ENCODE measurements around the gene GJB2.
A peak's percentile ranks its signal among the peaks of the same experiment; 100 is the strongest.
"Not testable (repeated sequence)": the region's sequence is repeated elsewhere in the genome, so short reads cannot be mapped to it uniquely, and the experiment has no call there.

Gene GJB2

GRCh38 chr13:20165417-20166257 is 27.1 kb downstream of the GJB2 start:
- no peak for DNase-seq

GRCh38 chr13:20161951-20162300 is 30.8 kb downstream of the GJB2 start:
- no peak for DNase-seq

GRCh38 chr13:20161275-20161950 is 31.3 kb downstream of the GJB2 start:
- DNase-seq, result peak; percentile 26 to 39

DNA sequence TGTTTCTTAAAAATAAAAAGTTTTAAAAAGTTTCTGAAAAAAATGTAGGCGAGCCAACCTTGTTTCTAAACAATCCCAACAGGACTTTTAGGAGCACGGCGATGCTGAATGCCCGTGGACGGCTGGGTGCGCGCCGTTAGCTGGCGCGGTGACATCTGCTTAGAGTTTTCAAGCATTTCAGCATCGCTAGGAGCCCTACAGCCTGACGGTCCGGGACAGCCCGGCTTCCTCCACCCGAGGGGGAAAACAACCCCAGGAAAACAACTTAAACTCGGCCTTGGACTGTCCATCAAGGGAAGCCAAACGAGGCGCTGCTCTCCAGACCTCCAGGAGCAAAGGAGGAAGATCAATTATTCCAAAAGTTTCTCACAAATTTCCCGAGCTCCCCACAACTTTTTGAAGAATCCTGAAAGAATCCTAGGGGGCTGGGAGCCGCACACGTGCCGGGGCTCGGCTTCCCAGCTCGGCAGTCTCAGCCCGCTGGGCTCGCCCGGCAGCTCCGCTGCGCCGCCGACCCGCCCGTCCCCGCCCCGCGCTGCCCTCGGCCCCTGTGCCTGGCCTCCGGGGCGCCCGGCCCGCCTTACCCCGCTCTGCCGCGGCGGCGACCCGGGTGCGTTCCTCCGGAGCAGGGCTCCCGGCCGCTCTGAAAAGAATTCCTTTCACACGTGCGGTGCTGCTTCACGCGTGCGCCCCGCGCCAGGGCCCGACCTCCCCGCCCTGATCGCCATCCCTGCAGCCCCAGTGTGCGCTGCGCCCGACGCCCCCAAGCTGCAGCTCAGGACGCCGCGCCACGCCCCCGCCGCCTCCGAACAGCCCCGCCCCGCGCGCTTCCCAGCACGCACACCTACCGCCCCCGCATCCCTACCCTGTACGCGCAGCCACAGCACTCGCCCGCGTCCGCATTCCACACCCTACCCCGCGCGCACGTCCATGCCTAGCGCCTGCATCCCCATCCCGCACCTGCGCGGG is 32.1 kb downstream of the GJB2 start, which contains the start of gene GJA3:
TSS of gene GJA3 (minus strand) at position 747 of the 969 bp plus-strand sequence. CDS start 17,764 bp downstream, outside the sequence.
- peak; percentile 60 to 71 for DNase-seq

DNA sequence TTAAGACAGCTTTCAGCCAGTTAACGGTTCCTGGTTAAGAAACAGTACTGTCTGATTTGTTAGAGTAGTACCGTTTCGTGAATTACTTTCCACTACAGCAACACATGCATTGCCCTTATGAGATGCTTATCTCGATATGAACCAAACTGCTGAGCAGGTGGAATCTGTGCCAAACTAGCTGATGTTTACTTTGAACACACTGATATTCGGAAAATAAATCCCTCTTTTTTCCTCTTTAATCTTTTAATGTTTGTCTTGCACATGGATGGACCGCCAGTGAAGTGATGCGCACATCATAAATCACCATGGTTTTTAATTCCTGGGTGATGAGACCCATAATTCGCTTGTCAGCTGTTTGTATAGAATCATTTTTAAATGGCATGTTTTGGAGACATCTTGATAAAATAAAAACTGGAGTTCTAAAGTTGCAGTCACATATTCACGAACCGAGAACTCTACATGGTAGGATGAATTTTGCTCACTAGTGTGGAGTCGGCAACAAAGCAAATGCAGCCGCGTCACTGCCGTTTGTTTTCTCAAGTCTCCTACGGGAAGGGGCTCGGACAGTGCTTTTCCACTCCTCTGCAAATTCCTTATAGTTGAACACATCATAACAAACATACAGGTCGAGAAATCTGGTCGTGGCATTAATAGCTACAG is 33.0 kb downstream of the GJB2 start:
- DNase-seq, result no peak

- DNase-seq, result no peak
Observed at GRCh38 chr13:20157151-20157796, 35.5 kb downstream of the GJB2 start.

DNA sequence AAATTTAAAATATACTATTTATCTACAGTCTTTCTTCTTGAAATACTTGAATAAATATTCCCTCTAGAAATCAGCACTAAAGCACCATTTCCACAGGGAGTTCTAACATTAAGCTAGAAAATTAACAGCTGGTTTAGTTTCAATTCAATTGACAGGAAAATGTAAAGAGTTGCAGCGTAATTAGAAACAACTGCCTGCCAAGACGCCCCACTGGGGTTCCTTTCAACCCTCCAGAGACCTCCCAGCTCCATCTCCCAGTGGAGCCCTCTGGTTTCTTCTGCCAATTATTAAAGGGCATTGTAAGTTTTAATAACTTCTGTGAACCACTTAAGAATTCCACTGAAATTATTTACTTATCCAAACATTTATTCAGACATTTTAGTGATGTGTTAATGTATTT is 36.0 kb downstream of the GJB2 start:
- DNase-seq, result no peak

GRCh38 chr13:20153290-20153689 is 39.4 kb downstream of the GJB2 start:
- DNase-seq, result not testable (repeated sequence)

GRCh38 chr13:20151612-20152011 is 41.1 kb downstream of the GJB2 start:
- DNase-seq, result no peak

DNA sequence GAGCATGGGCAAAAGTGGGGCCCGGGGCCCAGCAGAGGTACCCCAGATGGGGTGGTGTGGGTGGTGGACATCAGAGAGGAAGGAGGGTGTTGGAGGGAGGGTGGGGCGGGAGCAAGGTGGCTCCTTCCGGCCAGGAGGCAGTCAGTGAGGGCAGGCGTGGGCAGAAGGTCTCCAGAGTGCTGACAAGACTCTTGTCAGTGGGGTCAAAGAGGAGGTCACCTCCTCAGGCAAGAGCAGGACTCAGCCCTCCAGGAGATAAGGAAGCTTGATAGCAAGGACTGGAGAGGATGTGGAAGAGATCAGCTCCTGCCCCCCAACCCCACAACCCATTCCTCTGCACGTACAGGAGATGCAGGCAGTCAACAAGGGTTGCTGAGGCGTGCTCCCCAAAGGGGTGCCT is 41.7 kb downstream of the GJB2 start:
- no peak for DNase-seq

- no peak for DNase-seq
Observed at GRCh38 chr13:20150561-20150960, 42.2 kb downstream of the GJB2 start.

- DNase-seq, result no peak
Observed at GRCh38 chr13:20149762-20150161, 43.0 kb downstream of the GJB2 start.

DNA sequence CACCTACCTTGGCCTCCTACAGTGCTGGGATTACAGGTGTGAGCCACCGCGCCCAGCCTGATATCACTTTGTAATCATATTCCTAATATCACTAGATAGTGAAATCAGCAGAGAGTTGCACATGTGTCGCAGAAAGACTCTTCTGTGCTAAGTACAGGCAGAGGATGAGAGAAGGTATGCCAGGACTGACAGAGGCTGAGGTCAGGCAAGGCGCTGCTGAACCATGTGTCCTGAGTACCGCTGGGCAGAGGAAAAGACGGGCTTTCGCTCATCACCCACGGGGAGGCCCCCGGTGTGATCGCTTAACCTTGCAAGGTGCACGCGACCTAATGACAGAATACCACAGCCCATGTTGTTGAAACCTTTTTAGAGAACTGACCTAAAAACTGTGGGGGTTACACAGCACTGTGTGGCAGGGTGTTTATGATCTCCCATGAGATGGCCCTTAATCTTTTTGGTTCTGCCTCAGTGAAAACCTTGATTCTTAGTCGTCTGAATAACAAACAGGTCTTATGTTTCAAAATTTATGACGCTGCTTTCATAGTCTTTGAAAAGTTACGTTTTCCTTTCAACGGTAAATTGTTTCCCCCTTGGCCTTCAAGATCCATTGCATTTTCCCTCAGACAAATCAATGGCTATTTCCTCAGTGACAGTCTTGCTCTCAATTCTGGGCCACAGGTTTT is 44.1 kb downstream of the GJB2 start:
- no peak for DNase-seq

DNA sequence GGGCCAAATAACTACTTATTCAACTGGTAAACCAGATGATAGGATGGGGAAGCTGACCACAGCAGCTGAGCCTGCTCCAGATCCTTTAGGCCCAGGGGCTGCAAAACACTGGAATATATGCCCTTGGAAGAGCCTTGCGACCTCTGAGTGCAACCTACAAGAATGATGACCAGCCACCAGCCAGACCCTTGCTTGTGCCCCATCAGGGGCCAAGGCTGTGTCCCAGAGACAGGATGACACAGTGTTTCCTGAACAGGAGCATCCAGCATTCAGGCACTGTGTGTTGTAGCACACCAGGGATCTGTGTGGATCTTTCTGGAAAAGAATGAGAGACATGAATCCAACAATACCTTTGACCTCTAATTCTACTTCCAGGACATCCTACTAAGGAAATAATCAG is 46.4 kb downstream of the GJB2 start:
- no peak for DNase-seq

DNA sequence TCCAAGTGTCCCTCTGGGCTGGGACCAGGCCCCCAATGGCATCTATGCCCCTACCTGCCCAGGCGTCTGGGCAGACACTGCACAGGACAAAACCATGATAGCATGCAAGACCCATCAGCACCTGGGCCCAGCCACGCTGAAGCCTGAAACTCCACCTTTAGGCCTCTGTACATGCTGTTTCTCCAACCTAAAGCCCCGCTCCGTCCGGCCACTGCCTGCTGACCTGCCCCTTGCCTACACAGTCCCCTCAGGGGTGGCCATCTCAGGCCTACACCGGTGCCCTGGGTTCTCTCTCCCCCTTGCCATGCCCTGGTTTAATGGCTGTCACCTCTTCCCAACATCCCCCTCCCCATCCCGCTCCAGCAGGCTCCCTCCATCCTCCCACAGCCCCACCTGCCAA is 47.2 kb downstream of the GJB2 start:
- no peak for DNase-seq

DNA sequence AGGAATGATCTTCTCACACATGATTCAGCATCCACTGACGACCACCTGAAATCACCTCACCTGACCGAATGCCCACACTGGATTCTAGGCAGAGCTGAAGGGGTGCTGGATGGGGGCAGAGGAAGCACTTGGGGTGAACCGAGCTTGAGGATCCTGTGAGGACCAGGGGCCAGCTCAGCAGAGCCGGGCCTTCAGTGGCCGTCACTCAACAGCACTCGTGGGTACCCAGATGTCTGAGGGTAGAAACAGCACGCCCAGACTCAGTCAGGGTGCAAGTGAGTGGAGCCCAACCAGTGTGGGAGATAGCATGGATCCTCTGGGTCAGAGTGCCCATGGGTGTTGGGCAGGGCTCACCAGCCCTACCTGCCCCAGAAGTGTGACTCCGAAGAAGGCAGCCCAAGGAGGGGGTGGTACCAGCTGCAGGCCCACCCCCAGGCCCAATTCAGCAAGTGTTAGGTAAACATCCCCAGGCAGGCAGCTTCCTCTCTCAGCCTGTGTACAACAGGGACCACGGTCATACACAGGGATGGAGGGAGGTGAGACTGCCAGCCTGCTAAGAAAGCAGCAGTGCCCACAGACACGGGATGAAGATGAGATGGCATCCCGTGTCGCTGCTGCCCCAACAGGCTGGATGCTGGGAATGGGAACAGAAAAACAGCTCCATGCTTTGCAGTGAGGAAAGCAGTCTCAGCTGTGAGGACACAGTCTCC is 48.4 kb downstream of the GJB2 start:
- no peak for DNase-seq

DNA sequence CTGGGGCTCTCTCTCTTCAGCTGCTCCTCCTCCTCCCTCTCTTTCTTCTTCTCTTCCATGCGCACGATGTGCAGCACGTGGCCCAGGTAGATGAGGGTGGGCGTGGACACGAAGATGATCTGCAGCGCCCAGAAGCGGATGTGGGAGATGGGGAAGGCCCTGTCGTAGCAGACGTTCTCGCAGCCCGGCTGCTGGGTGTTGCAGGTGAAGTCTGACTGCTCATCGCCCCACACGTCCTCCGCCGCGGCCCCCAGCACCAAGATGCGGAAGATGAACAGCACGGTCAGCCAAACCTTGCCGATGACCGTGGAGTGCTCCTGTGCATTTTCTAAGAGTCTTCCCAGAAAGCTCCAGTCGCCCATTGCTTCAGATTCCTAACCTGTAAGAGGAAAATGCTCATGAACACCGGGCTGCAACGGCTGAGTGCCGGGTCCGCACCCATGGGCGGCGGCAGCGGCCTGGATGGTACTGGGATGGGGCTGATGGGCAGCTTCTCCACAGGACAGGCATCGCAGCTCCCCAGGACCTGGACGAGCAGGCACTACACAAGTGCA is 49.7 kb downstream of the GJB2 start:
- DNase-seq, result no peak

DNA sequence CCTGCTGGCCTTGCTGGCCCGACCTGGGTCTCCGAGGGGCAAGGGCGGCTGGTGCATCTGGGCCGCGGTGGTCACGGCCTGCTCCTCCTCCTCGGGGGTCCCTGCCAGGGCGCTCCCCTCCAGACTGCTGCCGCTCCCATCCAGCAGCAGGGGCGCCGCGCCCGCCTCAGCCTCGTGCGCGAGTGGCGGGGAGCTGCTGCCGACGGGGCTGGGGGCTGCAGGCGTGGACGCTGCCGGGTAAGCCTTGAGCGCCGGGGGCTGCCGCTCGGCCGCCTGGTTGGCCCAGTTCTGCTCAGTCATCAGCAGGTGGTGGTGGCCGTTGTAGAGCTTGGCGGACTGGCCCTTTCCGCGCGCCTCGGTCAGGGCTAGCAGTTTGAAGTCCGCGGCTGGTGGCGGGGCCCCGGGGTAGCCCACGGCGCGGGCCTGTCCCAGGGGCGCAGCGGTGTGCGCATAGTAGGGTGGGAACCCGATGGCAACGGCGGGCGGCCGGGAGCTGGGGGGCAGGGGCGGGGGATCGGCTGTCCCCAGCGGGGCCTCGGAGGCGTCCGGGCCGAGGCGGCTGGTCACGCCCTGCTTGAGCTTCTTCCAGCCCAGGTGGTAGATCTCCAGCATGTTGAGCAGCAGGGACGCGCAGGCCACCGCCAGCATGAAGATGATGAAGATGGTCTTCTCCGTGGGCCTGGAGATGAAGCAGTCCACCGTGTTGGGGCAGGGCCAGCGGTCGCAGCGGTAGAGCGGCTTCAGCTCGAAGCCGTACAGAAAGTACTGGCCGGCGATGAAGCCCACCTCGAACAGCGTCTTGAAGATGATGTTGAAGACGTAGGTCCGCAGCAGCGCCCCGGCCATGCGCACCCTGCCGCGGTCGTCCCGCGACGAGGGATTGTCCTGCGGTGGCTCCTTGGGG is 50.5 kb downstream of the GJB2 start:
- no peak for DNase-seq
